ENCODE results near the gene PACS2.

Gene PACS2

DNA sequence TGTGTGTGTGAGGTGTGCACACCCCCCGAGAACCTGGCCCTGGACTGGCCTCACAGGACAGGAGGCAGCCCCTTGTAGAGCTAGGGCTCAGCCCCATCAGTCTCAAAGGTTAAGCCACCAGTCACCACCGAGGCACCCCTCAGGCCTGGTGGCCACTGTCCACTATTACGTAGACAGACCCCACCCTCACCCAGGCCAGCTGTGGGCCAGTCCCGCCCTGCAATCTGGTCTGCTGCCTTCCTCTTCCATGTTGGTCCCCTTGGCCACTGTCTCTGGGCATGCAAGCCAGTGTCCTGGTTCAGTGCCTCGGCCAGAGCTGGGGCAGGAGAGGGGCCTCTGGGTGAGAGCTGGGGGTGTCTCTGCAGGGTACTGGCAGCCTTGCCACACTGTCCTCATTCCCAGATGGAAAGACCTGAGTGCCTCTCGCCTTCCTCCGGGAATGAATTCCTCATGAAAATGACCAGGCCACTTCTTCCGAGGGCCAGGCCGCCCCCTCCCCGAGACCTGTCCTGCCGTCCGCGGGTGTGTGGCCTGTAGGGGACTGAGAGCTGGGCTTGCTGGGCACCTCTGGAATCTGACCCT, 82.9 kb downstream of the PACS2 start:
- in situ Hi-C loops (cut with HindIII; ENCODE audit: low sequenced_read_pairs) = no loop called here

GRCh38 chr14:105398044-105398725, 83.6 kb downstream of the PACS2 start, which contains the start of gene TEX22:
Gene TEX22 (plus strand): TSS chr14:105398538. CDS start chr14:105399341, 803 bp downstream.
- in situ Hi-C loops (cut with HindIII; ENCODE audit: low sequenced_read_pairs) = no loop called here

DNA sequence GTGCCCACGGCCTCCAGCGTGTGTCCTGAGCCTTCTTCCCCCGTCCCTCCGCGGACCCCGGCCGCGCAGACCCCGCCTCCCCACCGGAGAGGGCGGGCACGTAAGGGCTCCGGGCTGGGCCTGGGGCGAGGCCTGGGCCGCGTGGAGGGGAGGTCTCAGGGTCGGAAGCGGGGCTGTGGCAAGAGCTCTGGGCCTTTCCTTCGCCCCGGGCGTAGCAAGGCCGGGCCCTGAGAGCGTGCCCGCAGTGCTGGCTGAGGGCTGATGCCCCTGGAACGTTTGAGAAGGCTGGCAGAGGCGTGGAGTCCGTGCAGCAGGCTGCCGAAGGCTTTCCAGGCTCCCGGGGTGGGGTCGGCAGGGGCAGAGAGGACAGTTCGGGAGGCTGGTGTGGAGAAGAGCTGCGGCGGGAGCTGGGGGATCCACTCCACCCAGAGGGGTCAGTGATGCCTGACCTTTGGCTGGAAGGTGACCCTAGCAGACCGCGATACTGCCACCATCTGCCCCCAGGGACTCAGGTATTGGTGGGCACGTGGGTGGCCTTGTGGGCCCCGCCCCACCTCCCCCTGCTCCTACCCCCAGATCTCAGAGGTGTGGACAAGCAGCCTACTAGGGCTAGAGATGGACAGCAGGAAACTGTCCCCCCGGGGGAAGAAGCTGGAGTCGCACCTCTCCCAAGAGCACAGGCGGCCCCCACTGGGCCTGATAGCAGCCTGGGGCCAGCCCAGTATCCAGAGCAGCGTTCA, 84.3 kb downstream of the PACS2 start:
- in situ Hi-C loops (cut with HindIII; ENCODE audit: low sequenced_read_pairs) = no loop called here

DNA sequence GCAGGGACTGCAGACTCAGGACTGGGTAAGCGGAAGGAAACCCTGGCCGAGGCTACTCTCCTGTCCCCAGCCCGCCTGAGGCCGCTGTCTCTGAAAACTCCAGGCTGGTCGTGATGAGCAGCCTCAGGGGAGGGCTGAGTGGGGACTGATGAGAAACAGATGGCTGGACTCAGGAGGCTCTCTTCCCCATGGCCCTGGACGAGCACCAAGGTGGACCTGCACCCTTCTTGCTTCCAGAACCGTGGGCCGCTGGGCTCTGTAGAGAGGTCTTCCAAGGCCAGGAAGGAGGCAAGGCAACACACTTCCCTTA, 84.9 kb downstream of the PACS2 start:
- in situ Hi-C loops (cut with HindIII; ENCODE audit: low sequenced_read_pairs) = no loop called here

GRCh38 chr14:105400016-105400415, 85.5 kb downstream of the PACS2 start:
- in situ Hi-C loops (cut with HindIII; ENCODE audit: low sequenced_read_pairs) = no loop called here

DNA sequence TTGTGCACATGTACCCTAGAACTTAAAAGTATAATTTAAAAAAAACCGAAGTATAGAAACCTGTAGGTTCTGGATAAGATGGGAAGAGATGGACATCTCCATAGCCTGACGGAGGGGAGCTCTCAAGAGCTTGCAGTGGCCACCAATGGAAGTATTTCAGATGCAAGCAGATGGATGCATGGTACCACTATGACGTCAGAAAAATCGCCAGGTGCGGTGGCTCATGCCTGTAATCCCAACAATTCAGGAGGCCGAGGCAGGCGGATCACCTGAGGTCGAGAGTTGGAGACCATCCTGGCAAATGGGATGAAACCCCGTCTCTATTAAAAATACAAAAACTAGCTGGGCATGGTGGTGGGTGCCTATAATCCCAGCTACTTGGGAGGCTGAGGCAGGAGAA, 87.2 kb downstream of the PACS2 start:
- in situ Hi-C loops (cut with HindIII; ENCODE audit: low sequenced_read_pairs) = no loop called here

GRCh38 chr14:105408592-105408991, 94.0 kb downstream of the PACS2 start:
- in situ Hi-C loops (cut with HindIII; ENCODE audit: low sequenced_read_pairs) = no loop called here

- in situ Hi-C loops (cut with HindIII; ENCODE audit: low sequenced_read_pairs) = no loop called here
Observed at GRCh38 chr14:105409364-105409763, 94.8 kb downstream of the PACS2 start.

GRCh38 chr14:105410642-105411016, 96.1 kb downstream of the PACS2 start:
- in situ Hi-C loops (cut with HindIII; ENCODE audit: low sequenced_read_pairs) = no loop called here

- in situ Hi-C loops (cut with HindIII; ENCODE audit: low sequenced_read_pairs) = no loop called here
Observed at GRCh38 chr14:105411017-105411941, 96.7 kb downstream of the PACS2 start.

DNA sequence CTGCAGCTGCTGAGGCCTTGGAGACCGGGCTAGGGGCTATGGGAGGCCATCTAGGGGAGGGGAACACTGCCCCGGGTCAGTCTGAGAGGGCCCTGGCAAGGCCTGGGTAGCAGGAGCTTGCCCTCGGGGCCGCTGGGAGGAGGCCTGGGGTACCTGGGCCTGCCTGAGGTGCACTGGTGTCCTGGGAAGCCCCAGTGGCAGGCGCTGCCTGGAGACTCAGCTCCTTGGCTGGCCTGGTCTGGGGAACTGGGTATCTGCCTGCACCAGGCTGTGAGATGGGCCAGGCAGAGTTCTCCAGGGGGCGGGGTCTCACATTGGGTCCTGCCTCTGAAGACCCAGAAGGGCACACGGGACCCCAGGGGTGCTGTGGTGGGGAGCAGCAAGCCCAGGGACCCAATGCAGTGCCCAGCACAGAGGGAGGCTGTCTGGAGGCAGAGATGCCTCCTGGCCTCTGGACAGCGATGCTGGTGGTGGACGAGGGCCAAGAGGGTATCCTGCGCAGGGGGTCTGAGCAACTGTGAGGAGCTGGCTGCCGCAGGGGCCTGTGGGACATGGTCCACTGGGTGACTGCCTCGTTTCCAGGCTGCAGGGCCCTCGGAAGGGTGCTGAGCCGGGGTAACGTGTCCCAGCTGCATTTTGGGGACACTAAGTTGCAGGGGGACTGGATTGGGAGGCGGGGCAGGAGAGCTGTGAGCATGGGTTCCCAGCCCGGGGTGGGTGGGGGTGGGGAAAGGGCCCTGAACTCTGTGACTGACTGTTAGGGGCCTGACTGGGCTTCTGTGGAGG, 97.6 kb downstream of the PACS2 start:
- in situ Hi-C loops (cut with HindIII; ENCODE audit: low sequenced_read_pairs) = no loop called here

- in situ Hi-C loops (cut with HindIII; ENCODE audit: low sequenced_read_pairs) = no loop called here
Observed at GRCh38 chr14:105412771-105413543, 98.4 kb downstream of the PACS2 start.

GRCh38 chr14:105413544-105413886, 99.0 kb downstream of the PACS2 start:
- in situ Hi-C loops (cut with HindIII; ENCODE audit: low sequenced_read_pairs) = no loop called here

DNA sequence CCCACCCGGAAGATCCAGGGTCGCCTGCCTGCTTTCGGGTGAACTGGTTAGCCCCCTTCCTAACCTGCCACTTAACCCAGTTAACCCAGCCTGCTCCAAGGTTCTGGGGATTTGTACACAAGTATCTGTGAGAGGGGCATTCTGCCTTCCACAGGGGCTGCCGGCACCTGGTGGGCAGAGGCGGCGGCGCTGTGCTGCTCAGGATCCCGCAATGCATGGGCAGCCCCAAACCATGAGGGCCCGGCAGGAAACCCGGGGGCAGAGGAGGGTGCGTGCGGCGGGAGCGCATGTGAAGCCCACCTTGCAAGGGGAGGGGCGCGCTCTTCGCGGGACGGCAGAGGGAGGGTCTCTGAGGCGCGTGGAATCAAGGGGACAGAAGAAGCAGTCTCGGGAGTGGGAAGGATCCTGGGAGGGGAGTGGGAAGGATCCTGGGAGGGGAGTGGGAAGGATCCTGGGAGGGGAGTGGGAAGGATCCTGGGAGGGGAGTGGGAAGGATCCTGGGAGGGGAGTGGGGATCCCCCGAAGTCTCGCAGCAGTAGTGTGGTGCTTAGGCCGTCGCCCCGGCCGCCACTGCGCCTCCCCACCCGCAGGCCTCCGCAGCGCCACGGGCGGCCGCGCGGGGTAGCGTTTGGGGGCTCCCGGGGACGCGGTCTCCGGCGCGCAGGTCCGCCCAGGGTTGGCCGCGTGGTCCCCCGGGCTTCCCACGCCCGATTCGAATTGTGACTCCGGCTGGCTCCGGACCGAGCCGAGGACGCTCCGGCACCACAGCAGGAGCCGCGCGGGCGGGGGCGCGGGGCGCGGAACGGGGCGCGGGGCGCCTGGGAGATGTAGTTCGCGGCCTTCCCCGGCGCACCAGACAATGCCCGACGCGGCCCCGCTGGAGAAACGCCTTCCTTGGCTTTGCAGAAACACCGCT, 100.2 kb downstream of the PACS2 start:
- in situ Hi-C loops (cut with HindIII; ENCODE audit: low sequenced_read_pairs) = no loop called here

DNA sequence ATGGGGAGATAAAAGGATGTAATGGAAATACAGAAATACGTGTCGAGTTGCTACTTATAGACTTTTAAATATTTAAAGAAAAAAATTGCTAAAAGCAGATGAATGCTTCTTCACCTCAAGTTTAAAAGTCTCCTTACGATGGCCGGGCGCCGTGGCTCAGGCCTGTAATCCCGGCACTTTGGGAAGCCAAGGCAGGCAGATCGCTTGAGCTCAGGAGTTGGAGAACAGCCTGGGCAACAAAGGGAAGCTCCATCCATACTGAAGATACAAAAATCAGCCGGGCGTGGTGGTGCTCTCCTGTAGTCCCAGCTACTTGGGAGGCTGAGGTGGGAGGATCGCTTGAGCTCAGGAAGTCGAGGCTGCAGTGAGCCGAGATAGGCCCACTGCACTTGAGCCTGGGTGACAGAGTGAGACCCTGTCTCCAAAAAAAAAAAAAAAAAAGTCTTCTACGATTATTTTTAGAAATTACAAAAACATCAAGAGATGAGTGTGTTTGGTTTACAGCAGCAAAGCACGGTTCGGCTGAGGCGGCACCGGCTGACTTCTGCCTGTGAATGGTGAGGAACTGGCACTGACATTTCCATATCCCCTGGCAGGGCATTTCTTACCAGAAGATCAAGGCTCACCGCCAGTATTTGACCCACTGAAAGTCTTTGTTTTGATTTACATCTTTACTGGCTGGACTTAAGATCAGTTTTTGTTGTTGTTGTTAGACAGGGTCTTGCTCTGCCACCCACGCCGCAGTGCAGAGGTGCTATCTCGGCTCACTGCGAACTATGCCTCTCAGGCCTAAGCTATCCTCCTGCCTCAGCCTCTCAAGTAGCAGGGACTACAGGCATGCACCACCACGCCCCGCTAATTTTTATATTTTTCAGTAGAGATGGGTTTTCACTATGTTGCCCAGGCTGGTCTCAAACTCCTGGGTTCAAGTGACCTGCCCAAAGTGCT, 101.2 kb downstream of the PACS2 start:
- in situ Hi-C loops (cut with HindIII; ENCODE audit: low sequenced_read_pairs) = no loop called here

DNA sequence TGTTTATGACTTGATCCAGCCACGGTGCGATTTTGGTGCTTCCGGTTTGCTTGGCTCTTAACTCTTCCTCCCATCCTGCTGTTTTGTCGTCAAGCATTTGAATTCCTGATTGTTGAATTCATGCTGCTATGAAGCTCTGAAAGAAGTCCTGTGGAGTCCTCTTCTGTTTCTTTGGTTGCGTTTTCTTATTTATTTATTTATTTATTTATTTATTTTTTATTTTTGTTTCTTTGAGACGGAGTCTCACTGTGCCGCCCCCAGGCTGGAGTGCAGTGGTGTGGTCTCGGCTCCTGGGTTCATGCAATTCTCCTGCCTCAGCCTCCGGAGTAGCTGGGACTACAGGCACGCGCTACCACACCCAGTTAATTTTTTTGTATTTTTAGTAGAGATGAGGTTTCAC, 102.1 kb downstream of the PACS2 start:
- in situ Hi-C loops (cut with HindIII; ENCODE audit: low sequenced_read_pairs) = no loop called here

DNA sequence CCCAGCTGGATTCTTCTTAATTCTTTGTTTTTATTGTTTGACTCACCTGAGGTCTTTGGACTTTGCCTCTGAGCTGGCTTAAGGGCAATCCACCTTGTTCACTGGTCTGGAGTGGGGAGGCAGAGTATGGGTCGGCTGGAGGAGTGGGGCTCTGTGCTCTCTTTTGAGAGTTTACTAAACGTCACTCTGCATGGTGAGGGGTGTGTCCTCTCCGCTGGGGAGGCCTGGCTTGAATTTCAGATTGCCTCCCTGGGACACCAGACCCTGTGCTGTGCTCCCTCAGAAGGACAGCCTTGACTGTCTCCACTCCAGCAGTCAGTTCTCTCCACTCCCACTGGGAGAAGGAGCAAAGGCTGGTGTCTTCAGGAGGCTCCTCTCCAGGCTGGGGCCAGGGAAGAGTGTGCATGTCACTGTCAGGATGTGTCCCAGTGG, 103.2 kb downstream of the PACS2 start:
- in situ Hi-C loops (cut with HindIII; ENCODE audit: low sequenced_read_pairs) = no loop called here
